HUES48 (cell line): ENCODE measurements around the gene KDM3A.
A peak's percentile ranks its signal among the peaks of the same experiment; 100 is the strongest.

Experiments used
- H3K27ac ChIP-seq: one replicate; pipeline ENCODE4 v1.7.0; 2013; ENCODE audit warnings: low read depth, low read length, inconsistent platforms
- H3K27me3 ChIP-seq: 2 replicates; pipeline ENCODE4 v1.6.1; 2013; ENCODE audit warnings: mild to moderate bottlenecking, low read length; ENCODE audit not compliant: control insufficient read depth, insufficient read depth
- H3K36me3 ChIP-seq: 2 replicates; pipeline ENCODE4 v1.6.1; 2013; ENCODE audit warnings: low read length; ENCODE audit not compliant: control insufficient read depth, insufficient read depth
- H3K4me1 ChIP-seq: 2 replicates; pipeline ENCODE4 v1.6.1; 2013; ENCODE audit warnings: mild to moderate bottlenecking, low read length; ENCODE audit not compliant: control insufficient read depth, insufficient read depth
- H3K4me3 ChIP-seq: 2 replicates; pipeline ENCODE4 v1.5.1; 2013; ENCODE audit warnings: mild to moderate bottlenecking, low read depth, low read length
- H3K9ac ChIP-seq: 2 replicates; pipeline ENCODE4 v1.6.1; 2013; ENCODE audit warnings: mild to moderate bottlenecking, low read depth, low read length, moderate library complexity
- H3K9me3 ChIP-seq: 2 replicates; pipeline ENCODE4 v1.6.1; 2013; ENCODE audit warnings: low read length; ENCODE audit not compliant: control insufficient read depth, insufficient read depth

The KDM3A gene, protein sequence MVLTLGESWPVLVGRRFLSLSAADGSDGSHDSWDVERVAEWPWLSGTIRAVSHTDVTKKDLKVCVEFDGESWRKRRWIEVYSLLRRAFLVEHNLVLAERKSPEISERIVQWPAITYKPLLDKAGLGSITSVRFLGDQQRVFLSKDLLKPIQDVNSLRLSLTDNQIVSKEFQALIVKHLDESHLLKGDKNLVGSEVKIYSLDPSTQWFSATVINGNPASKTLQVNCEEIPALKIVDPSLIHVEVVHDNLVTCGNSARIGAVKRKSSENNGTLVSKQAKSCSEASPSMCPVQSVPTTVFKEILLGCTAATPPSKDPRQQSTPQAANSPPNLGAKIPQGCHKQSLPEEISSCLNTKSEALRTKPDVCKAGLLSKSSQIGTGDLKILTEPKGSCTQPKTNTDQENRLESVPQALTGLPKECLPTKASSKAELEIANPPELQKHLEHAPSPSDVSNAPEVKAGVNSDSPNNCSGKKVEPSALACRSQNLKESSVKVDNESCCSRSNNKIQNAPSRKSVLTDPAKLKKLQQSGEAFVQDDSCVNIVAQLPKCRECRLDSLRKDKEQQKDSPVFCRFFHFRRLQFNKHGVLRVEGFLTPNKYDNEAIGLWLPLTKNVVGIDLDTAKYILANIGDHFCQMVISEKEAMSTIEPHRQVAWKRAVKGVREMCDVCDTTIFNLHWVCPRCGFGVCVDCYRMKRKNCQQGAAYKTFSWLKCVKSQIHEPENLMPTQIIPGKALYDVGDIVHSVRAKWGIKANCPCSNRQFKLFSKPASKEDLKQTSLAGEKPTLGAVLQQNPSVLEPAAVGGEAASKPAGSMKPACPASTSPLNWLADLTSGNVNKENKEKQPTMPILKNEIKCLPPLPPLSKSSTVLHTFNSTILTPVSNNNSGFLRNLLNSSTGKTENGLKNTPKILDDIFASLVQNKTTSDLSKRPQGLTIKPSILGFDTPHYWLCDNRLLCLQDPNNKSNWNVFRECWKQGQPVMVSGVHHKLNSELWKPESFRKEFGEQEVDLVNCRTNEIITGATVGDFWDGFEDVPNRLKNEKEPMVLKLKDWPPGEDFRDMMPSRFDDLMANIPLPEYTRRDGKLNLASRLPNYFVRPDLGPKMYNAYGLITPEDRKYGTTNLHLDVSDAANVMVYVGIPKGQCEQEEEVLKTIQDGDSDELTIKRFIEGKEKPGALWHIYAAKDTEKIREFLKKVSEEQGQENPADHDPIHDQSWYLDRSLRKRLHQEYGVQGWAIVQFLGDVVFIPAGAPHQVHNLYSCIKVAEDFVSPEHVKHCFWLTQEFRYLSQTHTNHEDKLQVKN (N-terminal part only)

GRCh38 chr2:86440631-86441391 lies at the start of gene KDM3A:
TSS of gene KDM3A (plus strand) at chr2:86441371. CDS start at chr2:86442048, 677 bp downstream.
- Histone ChIP-seq H3K27me3 (peaks cover 6% of the 10 kb centered on the region; the same call in 1 of the 2 replicates), H3K9me3 (peaks cover 31% of the 10 kb centered on the region), H3K4me1 (0 out of 2 replicates have a peak, but pooled peaks cover 7% of the 10 kb centered on the region), H3K27ac (peak within 1 kb of the TSS; percentile 99), H3K36me3 (peaks cover 7% of the 10 kb centered on the region), H3K4me3 (peak within 1 kb of the TSS; percentile 75), H3K9ac (peak within 1 kb of the TSS; percentile 92)

DNA sequence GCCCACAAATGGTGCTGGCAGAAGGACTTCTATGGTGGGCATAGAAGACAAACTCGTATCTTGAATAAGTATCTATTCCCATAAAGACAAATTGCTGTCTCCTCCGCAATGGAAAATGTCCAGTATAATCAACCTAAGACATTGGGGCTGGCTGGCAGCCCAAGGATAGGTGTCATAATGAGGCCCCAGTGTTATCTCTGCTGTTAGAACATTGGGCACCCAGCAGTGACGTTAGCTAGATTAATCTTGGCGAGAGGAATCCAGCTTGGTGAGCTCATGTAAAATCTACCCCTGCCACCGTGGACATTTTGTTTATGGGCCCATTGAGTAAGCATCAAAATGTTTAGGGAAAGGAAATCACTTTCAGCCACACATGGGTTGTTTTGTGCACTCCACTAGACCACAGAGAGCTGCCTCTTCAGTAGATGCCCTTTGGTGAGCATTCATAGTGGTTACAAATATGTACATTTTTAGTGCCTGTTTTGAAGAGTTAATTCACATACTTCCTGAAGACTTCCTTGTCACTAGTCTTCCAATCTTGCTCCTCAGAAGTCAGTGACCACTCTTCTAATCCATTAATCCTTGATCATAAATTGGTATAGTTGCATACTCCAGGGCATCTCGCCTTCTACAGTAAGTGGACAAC lies 48.2 kb upstream of the KDM3A start:
- Histone ChIP-seq H3K27ac (no peak overlapping the region), H3K9ac (no peak overlapping the region), H3K4me1 (no peaks in the 10 kb centered on the region), H3K27me3 (no peaks in the 10 kb centered on the region), H3K36me3 (no peaks in the 10 kb centered on the region), H3K4me3 (no peak overlapping the region), H3K9me3 (no peaks in the 10 kb centered on the region)

DNA sequence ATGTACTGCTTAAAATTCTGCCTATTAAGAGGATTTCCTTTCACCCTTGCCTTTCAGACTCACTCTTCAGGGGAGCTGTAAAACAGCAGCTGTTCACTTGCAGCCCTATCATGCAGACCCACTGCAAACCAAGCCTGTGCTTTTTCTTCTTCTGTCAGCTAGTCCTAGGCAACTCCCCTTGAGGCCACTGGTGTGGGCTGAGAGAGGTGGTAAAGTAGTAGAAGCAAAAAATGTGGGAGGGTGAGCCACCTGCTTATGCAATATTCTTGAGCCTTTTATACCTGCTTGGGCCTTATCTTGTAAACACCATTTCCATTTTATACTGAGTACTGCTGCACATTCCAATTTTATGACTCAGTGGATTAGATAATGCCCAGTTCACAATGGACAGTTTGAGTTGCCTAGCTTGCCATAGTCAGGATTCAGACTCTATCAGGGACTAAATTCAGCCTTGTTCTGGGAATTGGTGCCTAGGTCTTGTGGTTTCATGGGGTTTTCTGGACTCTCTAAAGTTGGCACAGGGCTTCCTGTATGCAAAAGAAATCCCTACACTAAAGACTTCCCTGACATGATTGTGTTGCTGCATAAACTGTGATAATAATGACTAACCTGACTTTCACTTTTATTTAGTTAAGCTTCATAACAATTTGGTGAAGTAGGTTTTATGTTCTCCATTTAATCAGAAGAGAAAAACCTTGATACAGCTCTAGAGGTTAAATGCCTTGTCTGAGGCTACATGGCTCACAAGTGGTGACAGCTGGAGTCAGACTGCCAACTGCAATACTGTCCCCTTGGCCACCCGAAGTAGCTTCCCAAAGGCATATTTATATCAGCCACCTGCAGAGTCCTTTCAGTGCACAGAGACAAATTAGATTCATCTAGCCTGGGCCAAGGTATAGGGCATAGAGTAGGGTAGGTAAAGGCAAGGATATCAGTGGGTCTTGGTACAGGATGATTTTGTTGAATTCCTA lies 47.4 kb upstream of the KDM3A start:
- Histone ChIP-seq H3K27me3 (no peaks in the 10 kb centered on the region), H3K4me1 (no peaks in the 10 kb centered on the region), H3K36me3 (no peaks in the 10 kb centered on the region), H3K9me3 (no peaks in the 10 kb centered on the region), H3K4me3 (no peak overlapping the region), H3K27ac (no peak overlapping the region), H3K9ac (no peak overlapping the region)

- H3K27me3 ChIP-seq = no peaks in the 10 kb centered on the region
- H3K27ac ChIP-seq = no peak overlapping the region
- H3K9me3 ChIP-seq = no peaks in the 10 kb centered on the region
- no peak overlapping the region for H3K4me3 ChIP-seq
- no peaks in the 10 kb centered on the region for H3K36me3 ChIP-seq
- no peaks in the 10 kb centered on the region for H3K4me1 ChIP-seq
- no peak overlapping the region for H3K9ac ChIP-seq
Measured at GRCh38 chr2:86396291-86396785, 44.8 kb upstream of the KDM3A start.

GRCh38 chr2:86397986-86398385 lies 43.2 kb upstream of the KDM3A start:
- H3K4me1 ChIP-seq = no peaks in the 10 kb centered on the region

GRCh38 chr2:86398500-86399474 lies 42.4 kb upstream of the KDM3A start:
- no peaks in the 10 kb centered on the region for H3K27me3 ChIP-seq
- no peak overlapping the region for H3K27ac ChIP-seq
- H3K9ac ChIP-seq = no peak overlapping the region
- no peaks in the 10 kb centered on the region for H3K4me1 ChIP-seq
- H3K9me3 ChIP-seq = no peaks in the 10 kb centered on the region
- no peak overlapping the region for H3K4me3 ChIP-seq
- no peaks in the 10 kb centered on the region for H3K36me3 ChIP-seq

More at GRCh38 chr2:86397986-86398385, 43.2 kb upstream of the KDM3A start:
- H3K27ac ChIP-seq = no peak overlapping the region
- H3K9me3 ChIP-seq = no peaks in the 10 kb centered on the region
- no peak overlapping the region for H3K9ac ChIP-seq
- no peaks in the 10 kb centered on the region for H3K36me3 ChIP-seq
- no peak overlapping the region for H3K4me3 ChIP-seq
- no peaks in the 10 kb centered on the region for H3K27me3 ChIP-seq

DNA sequence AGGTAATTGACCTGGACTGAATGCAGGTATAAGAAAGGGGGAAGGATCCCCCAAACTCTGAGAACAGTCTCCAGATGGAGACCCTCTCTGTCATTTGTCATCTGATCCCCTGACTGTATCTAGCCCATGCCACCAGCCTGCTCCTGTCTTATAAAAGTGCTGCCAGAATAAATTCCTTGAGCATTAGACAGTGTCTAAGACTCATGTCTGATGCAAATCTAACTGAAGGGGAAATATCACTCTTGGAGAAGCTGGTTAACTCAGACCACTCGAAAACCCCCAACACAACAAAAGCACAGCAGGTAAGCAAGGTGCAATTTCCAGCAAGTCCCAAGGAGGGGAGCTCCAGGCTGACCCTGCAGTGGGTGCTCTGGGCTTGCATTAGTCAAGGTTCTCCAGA lies 40.9 kb upstream of the KDM3A start:
- no peaks in the 10 kb centered on the region for H3K36me3 ChIP-seq

GRCh38 chr2:86410581-86410980 lies 30.6 kb upstream of the KDM3A start:
- H3K4me3 ChIP-seq = no peak overlapping the region
- H3K27me3 ChIP-seq = no peaks in the 10 kb centered on the region
- H3K9ac ChIP-seq = no peak overlapping the region
- no peaks in the 10 kb centered on the region for H3K36me3 ChIP-seq
- no peak overlapping the region for H3K27ac ChIP-seq
- no peaks in the 10 kb centered on the region for H3K4me1 ChIP-seq
- H3K9me3 ChIP-seq = no peaks in the 10 kb centered on the region

More for the DNA sequence above, 40.9 kb upstream of the KDM3A start:
- Histone ChIP-seq H3K9ac (no peak overlapping the region), H3K4me3 (no peak overlapping the region), H3K9me3 (no peaks in the 10 kb centered on the region), H3K4me1 (no peaks in the 10 kb centered on the region), H3K27ac (no peak overlapping the region), H3K27me3 (no peaks in the 10 kb centered on the region)
